Measurements from ENCODE around the gene TIMMDC1.

The TIMMDC1 gene

GRCh38 chr3:119469418-119470189 lies 28.7 kb upstream of the TIMMDC1 start:
- peak; percentile 30; the same call in 1 of the 2 replicates for TF ChIP-seq CTCF (conservative IDR thresholded peaks at IDR 0.05)
- no peak for TF ChIP-seq ZFX (IDR thresholded peaks at IDR 0.05)
- H3K27ac ChIP-seq: peak overlapping the region; percentile 88

GRCh38 chr3:119470866-119471265 lies 27.5 kb upstream of the TIMMDC1 start:
- H3K27ac ChIP-seq: no peak overlapping the region
- TF ChIP-seq CTCF (conservative IDR thresholded peaks at IDR 0.05) (no peak), ZFX (IDR thresholded peaks at IDR 0.05) (no peak)

GRCh38 chr3:119481079-119481478 lies 17.3 kb upstream of the TIMMDC1 start:
- no peak overlapping the region for H3K27ac ChIP-seq
- no peak for TF ChIP-seq CTCF (conservative IDR thresholded peaks at IDR 0.05)
- no peak for TF ChIP-seq ZFX (IDR thresholded peaks at IDR 0.05)

GRCh38 chr3:119483101-119483500 lies 15.2 kb upstream of the TIMMDC1 start:
- no peak overlapping the region for H3K27ac ChIP-seq
- TF ChIP-seq ZFX (IDR thresholded peaks at IDR 0.05): no peak
- no peak for TF ChIP-seq CTCF (conservative IDR thresholded peaks at IDR 0.05)

- H3K27ac ChIP-seq: no peak overlapping the region
- TF ChIP-seq ZFX (IDR thresholded peaks at IDR 0.05) (no peak), CTCF (conservative IDR thresholded peaks at IDR 0.05) (no peak)
Observed at GRCh38 chr3:119485563-119485962, 12.8 kb upstream of the TIMMDC1 start.

- no peak for TF ChIP-seq ZFX (IDR thresholded peaks at IDR 0.05)
- TF ChIP-seq CTCF (conservative IDR thresholded peaks at IDR 0.05): no peak; the same call in 1 of the 2 replicates
- H3K27ac ChIP-seq: no peak overlapping the region
Observed at GRCh38 chr3:119490153-119490552, 8.2 kb upstream of the TIMMDC1 start.

- TF ChIP-seq ZFX (IDR thresholded peaks at IDR 0.05) (no peak), CTCF (conservative IDR thresholded peaks at IDR 0.05) (no peak)
- no peak overlapping the region for H3K27ac ChIP-seq
Observed at GRCh38 chr3:119492128-119492527, 6.2 kb upstream of the TIMMDC1 start.

Measured in C4-2B (cell line).